ENCODE measurements around the gene HUNK.

- TF ChIP-seq, protein P1, sequence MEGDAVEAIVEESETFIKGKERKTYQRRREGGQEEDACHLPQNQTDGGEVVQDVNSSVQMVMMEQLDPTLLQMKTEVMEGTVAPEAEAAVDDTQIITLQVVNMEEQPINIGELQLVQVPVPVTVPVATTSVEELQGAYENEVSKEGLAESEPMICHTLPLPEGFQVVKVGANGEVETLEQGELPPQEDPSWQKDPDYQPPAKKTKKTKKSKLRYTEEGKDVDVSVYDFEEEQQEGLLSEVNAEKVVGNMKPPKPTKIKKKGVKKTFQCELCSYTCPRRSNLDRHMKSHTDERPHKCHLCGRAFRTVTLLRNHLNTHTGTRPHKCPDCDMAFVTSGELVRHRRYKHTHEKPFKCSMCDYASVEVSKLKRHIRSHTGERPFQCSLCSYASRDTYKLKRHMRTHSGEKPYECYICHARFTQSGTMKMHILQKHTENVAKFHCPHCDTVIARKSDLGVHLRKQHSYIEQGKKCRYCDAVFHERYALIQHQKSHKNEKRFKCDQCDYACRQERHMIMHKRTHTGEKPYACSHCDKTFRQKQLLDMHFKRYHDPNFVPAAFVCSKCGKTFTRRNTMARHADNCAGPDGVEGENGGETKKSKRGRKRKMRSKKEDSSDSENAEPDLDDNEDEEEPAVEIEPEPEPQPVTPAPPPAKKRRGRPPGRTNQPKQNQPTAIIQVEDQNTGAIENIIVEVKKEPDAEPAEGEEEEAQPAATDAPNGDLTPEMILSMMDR (conservative IDR thresholded peaks at IDR 0.05; ENCODE audit: low read depth, low read length): no peak
- TF ChIP-seq EZH2 (IDR thresholded peaks at IDR 0.05; ENCODE audit: borderline replicate concordance, low read depth, low read length, poor library complexity, severe bottlenecking): no peak
Measured at GRCh38 chr21:31986035-31986856, 113.4 kb downstream of the HUNK start.
